Activated CD4-positive, alpha-beta T cell treated with anti-CD3 and anti-CD28 coated beads for 4 hours (primary cell): Measurements from ENCODE around the gene COA7.
"Not testable (repeated sequence)": the region's sequence is repeated elsewhere in the genome, so short reads cannot be mapped to it uniquely, and the experiment has no call there.

Experiments used
- DNase-seq, 2 donors: peaks; one replicate each; pipeline ENCODE4 v3.0.0-alpha.2; 2020

The COA7 gene

DNA sequence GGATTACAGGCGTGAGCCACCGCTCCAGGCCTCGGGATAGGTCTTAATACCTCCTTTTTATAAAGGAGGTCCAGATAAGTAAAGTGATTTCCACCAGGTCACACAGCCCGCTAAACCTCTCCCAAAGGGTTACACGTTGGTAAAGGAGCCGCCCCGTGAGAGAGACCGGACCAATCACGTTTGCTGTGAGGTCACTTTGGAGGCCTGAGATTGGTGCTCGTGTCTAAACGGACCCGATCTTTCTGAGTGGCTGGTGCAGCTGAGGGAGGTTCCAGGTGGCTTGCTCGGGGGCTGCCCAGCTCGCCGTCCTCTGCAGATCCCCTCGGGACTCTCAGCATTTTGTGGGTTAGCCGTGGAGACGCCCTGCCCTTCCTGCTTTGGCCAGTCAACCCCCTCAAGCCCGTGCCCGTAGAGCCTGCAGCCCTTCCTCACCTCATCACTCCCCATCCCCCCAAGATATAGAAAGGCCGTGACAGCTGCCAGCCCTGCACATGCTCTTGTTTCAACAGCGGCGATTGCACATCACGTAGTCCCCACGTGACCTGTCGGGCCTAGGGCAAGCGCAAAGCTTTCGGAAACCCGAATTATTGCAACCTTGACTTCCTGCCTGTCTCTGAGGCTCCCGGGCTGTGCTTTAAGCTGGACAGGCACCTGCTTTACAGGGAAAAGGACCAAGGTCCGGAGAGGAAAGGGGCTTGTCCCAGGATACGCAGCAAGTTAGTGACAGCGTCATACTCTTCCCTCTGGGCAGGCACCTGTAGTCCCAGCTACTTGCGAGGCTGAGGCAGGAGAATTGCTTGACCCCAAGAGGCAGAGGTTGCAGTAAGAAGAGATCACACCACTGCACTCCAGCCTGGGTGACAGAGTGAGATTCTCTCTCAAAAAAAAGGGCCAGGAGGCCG, 5.0 kb upstream of the COA7 start:
- peak; percentile 76 to 77 for DNase-seq

DNA sequence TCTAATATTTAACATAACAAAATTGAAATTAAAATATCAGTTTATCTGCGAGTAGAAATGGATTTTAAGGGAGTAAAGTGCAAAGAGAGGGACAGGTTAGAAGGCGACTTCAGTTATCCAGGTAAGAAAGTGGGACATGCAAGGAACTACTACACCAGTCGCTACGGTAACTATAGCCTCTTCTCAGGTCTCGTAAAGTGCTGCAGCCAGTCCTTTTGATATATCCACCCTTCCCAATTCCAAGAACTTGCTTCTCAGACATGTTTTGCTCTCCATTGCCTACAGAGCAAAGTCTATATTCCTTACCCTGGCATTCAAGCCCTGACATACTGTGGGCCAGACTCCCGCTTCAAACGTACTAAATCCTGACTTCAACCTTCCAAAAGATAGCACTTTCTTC, 2.5 kb downstream of the COA7 start:
- DNase-seq: no peak

DNA sequence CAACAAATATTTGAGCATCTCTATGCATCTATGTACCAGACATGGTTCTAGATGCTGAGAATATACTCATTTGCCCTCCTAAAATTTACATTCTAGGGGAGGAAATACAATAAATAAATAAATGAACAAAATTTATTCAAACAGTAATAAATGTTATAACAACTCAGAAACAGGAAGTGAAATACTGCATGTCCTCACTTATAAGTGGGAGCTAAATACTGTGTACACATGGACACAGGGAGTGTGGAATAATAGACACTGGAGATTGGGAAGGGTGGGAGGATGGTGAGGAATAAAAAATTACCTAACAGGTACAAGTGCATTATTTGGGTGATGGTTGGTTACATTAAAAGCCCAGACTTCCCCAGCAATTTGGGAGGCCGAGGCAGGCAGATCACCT, 4.3 kb downstream of the COA7 start:
- no peak for DNase-seq

DNA sequence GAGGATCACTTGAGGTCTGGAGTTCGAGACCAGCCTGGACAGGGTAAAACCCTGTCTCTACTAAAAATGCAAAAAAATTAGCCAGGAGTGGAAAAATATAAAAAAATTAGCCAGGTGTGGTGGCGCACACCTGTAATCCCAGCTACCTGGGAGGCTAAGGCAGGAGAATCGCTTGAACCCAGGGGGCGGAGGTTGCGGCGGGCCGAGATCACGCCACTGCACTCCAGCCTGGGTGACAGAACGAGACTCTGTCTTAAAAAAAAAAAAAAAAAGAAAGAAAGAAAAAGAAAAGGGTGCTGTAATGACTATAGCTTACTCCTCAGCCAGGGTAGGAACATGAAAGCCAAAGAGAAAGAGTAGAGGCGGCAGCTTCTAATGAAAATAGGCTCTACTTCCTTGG, 4.8 kb downstream of the COA7 start:
- DNase-seq: not testable (repeated sequence)

DNA sequence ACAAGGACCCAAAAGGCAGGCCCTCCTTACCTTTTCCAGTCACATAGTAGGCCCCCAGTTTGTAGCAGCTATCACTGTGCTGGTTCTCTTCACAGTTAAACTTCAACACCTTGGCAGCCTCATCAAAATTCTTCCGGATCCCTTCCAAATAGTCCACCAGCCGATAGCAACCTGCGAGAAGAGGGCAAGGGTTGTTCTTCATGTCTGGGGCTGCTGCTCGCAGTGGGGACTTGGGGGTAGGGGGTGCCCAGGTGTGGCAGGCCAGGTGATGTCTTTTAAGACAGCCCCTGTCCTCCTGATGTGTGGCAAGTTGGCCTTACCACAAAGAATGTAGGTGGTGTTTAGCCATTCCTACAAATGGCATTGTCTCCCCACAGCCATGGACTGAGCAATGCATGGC, 5.5 kb downstream of the COA7 start:
- no peak for DNase-seq

DNA sequence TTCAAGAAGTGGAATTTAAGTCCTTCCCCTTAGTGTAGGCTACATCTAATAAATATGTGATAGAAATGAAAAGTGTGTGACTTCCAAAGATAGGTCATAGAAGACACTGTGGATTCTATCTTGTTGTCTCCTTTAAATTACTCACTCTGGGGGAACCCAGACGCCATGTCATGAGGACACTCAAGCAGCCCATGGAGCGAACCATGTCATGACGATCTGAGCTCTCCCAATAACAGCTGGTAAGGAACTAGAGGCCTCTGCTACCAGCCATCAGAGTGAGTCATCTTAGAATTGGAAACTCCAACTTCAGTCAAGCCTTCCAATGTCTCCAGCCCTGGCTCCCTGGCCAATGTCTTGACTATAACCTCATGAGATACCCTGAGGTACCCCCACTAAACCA, 6.3 kb downstream of the COA7 start:
- no peak for DNase-seq

DNA sequence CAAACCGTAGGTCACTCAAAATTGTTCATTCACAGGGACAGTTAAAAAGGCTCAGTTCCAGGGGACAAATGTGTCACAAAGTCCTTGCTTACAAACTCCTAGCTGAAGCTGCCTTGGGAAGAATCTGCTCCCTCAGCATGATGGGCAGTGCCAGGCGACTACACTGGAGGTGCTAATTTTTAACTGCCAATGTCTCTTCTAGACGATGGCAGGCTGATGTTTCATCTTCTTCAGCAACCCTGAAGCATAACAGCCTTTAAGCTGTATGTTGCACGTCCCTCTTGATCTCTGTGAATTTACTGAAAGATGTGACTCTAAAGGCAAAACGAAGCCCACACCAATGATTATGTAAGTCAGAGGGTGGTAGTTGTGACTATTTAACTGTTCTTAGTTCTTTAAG, 11.3 kb downstream of the COA7 start:
- no peak for DNase-seq

DNA sequence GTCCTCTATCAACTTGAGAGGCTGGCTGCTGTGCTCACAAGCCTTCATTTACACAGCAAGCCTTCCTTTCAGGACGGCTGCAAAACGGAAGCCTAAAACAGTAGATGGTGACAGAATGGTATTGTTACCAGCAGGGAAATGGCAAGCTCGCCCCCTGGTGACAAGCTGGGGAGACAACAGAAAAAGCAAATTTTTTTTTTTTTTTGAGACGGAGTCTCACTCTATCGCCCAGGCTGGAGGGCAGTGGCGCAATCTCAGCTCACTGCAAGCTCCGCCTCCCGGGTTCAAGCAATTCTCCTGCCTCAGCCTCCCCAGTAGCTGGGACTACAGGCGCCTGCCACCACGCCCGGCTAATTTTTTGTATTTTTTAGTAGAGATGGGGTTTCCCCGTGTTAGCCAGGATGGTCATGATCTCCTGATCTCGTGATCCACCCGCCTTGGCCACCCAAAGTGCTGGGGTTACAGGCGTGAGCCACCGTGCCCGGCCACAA, 11.8 kb downstream of the COA7 start:
- DNase-seq: peak; percentile 77 to 79

DNA sequence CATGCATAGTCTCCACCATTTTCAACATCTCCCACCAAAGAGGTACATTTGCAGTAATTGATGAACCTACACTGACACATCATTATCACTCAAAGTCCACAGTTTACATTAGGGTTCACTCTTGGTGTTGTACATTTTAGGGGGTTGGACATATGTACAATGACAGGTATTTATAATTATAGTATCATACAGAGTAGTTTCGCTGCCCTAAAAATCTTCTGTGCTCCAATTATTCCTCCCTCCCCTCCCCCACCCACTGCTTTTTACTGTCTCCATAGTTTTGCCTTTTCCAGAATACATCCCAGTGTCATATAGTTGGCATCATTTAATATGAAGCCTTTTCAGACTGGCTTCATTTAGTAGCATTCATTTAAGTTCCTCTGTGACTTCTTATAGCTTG, 13.6 kb downstream of the COA7 start:
- DNase-seq: no peak

DNA sequence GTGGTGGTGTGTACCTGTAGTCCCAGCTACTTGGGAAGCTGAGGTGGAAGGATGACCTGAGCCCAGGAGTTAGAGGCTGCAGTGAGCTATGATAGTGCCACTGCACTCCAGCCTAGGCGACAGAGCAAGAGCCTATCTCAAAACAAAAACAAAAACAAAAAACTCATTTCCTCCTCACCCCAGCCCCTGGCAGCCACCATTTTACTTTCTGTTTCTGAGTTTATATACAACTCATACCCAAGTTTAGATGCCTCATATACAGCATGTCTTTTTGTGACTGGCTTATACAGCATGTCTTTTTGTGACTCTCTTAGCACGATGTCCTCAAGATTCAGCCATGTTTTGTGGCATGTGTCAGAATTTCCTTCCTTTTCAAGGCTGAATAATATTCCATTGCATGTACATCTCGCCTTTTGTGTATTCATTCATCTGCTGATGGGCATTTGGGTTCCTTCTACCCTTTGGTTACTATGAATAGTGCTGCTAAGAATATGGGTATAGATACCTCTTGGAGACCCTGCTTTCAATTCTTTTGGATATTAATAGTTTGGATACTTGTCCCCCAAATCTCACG, 14.7 kb downstream of the COA7 start:
- DNase-seq: no peak

DNA sequence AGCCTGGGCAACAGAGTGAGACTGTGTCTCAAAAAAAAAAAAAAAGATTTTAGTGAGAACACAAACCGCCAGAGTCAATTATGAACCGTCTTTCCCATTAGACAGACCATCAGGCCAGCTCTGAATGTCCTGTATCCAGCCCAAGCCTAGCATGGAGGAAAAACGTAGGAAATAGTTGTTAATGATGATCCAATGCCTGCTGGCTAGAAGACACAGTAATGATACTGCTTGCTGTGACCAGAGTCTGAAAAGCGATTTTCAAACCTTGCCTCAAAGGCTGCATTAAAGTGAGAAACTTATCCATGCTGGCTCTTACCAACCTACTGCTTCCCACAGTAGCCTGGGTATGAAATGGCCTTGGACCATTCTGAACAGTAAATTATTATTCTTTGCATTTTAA, 17.0 kb downstream of the COA7 start:
- DNase-seq: no peak

DNA sequence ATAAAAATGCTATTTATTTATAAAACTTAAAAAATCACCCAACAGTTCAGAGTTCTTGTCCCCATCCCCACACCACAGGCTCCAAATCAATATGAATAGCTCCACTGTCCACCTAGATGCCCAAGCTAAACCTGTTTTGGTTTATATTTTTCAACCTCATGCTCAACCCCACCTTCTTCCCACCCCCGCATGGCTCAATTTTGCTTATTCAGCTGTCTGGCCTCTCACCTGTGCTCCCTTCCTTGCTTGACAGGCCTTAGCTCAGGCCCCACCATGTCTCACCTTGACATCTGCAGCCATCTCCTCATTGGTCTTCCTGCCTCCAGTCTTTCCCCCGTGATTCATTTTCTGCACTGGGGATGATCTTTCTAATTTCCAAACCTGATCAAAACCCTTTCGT, 17.8 kb downstream of the COA7 start:
- no peak for DNase-seq

DNA sequence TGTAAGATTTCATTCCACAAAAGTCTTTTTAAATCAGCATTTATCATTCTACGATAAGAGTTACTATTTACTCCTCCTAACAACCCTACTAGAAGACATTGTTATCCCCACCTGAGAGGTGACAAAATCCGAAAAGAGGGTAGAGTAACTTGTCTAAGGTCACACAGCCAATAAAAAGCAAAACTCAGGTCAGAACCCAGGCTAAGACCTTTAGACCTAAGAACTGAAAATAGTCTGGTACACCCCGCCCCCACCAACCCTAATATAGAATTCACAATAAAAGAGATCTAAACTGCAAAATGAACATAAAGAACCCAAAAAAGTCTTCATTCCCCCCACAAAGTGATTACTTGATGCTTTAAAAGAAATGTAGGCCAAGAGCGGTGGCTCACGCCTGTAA, 18.6 kb downstream of the COA7 start:
- DNase-seq: no peak

DNA sequence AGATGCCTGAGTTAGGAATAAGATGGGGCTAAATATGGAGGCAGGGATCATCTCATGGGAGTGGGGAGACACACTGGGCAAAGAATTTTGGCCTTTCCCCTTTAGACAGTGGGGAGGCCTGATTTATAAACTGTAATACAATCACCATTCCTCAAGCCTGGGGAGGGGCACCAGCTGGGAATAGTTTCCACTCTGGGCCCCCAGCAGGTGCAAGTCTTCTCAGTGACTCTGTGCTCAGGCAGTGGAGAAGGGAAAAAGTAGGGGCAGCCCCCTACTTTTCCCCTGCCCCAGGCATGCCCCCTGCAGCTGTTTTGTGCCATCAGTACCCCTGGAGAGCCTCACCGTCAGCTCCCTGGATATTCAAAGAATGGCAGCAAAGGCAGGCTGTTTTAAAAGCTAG, 19.1 kb downstream of the COA7 start:
- DNase-seq: no peak

DNA sequence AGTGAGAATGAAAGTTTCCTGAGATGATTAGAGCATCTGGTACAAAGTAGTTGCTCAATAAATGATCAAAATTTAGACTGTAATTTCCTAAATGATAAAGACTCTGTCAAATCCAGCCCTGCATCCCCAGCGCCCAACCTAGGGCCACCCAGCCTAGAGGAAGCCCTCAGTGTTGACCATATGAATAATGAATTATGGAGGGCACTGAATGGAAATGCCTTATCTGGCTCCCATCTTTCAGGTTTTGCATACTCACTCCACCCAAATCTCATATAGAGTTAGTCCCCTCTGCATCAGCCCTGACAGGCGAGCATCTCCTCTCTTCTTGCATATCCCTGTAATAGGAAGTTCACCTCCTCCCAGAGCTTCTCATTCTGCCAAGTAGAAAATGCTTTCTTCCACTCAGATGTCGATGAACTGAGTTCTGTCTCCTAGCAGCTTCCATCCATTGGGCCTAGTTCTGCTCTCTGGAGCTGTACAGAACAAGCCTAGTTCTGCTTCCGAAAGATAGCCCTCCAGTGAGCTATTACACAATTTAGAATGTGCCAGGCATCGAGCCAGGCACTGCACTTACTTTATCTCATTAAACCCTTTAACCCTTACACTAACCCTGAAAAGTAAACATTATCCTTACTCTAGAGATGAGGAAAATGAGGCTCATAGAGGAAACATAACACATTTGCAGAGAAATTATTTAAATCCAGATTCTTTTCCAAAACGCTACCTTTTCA, 20.9 kb downstream of the COA7 start:
- DNase-seq: no peak

DNA sequence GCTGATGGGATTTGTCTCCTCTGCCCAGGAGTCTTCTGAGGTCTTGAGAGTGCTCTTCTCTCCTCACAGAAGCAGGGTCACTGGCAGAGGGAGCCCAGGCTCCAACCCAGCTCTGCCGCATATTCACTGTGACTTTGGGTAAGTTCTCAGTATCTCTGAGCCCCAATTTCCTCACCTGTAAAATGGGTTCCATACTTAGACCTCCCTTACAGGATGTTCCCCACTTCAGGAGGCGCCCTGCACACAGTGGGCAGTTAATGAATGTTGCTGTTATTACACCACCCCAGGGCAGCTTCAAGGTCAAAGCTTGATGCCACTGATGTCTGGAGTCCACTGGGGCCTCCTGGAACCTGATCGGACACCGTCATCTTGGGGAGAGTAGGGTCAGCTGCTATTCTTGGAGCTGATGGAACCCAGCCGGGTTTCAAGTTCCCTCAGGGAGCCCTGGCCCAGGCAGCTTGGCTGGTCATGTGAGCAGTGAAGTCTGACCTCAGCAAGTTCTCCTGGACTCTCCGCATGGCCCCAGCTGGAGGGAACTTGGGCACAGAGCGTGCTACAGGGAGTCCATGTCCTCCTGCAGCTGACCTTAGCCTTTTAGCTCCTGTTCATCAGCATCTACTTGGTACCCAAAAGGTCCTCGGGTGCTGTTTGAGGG, 21.8 kb downstream of the COA7 start:
- no peak for DNase-seq

DNA sequence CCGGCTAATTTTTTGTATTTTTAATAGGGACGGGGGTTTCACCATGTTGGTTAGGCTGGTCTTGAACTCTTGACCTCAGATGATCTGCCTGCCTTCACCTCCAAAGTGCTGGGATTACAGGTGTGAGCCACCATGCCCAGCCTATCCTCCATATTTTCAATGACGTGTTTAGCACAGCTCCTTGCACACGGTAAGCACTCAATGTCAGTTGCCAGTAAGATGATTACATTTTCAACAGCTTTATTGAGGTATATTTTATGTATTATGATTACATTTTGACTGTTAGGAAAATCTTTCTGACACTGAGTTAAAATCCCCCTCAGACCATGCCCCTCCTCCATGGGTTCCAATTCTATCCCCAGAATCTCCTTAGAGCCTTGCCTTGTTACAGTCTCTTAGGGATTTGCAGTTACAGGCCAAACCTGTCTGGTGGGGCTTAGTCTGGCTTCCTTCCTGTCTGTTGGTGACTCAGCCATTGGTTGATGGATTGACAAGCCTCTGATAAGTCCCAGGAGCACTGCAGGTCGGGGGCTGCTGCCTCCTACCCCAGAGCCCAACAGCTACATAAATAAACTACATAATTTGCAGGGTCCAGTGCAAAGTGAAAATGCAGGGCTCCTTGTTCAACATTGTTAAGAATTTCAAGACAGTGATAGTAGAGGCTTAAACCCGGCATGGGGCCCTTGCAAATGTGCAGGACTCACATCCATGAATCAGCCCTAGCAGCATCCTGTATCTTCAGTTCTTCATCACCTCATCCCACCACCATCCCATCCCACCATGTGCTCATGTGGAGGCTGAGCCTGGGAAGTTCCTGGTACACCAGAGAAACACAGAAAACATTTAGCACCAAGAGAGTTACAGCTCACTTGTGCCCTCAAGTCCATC, 23.4 kb downstream of the COA7 start:
- DNase-seq: no peak

DNA sequence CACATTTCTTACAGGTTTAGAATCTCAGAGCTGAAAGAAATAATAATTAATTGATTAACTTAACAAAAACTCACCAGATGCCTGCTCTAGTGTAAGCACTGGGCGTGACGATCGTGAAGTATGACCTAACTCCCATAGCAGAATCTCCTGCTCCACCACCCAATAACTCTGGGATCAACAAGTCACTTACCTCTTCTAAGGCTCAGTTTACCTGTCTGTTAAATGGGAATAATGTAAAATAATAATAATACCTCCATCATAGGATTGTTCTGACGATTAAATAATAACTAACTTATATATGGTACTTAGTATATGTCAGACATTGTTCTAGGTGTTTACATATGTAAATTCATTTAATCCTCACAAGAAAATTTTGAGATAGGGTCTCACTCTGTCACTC, 24.6 kb downstream of the COA7 start:
- no peak for DNase-seq

DNA sequence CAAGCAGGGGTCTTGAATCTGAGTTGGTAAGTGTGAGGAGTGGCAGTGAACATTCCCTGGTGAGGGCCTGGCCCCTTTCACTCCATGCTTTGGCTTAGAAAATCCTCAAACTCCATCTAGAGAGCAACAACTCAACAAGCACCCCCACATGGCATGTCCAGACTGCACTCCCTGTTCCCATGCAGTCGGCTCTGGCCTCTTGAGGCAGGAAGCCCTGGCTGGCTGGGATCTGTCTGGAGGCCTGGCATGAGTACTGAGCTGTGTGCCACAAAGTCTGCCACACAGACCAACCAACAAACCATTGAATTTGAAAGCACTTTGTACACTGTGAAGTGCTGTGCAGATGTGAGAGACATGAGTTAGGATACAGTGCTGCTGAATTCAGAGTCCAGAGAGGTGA, 25.2 kb downstream of the COA7 start:
- DNase-seq: no peak

DNA sequence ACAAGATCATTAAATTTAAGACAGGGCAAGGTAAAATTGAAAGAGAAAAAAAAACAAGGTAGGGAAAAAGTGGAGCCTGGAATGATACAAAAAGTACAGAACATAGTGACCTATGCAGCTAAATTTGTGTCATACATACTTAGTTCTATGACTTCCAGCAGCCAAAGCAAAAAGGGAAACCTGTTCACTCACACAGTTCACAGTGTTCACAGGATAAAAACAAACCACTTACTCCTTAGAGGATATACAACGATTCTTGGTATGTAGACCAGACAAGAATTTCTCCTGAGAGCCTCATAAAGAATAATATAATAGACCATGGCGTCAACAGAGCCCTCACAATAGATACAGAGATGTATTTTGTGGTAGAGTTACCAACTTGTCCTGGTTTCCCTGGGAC, 27.5 kb downstream of the COA7 start:
- no peak for DNase-seq

DNA sequence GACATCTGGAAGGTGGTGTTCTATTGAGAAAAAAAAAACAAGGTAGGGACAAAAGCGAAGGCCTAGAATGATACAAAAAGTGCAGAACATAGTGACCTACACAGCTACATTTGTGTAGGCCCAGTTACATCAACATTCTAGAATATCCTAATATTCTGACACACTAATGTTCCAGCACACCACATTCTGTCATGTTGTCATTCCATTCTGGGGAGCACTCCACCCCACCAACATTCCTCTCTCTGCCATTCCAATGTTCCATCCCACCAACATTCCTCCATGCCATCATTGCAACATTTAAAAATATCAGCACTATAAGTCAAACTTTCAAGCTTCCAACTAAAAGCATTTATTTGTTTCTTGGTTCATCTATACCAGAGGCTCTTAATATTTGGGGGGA, 28.5 kb downstream of the COA7 start:
- no peak for DNase-seq

DNA sequence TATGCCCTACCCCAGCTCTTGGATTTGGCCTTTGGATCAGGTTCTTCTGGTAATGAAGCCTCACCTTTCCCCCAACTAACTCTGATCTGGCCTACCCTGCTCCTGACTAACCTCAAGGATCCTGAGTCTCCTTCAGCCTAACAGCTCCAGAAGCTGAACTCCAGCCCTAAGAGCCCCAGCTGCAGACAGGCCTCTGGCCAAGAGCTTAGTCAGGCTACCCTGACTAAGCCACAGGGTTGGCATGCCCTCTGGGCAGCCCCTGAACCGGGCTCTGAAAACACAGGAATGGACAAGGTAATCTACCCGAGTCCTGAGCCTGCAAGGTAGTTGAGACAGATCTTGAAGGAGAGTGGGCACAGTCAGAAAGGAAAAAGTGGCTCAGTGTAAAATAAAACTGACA, 29.4 kb downstream of the COA7 start:
- DNase-seq: no peak
